ENCODE results near the gene GM2A.
"Not testable (repeated sequence)": the region's sequence is repeated elsewhere in the genome, so short reads cannot be mapped to it uniquely, and the experiment has no call there.

The GM2A gene

DNA sequence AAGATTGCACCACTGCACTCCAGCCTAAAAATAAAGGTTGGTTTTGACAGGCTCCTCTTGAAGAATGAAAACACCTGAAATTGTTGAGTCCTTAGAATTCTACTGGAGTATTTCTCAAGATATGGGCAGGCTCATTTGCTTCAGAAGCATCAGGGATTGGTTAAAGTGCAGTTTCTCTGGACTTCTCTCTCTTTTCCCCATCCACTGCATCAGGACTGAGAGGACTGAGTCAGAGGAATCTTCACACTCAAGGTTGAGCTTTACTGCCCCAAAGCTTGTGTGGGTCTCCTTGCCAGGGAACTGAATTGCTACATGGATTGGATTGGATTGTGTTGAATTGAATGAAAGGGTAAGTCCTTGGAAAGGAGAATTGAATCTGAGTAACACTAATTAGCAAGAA lies 21.6 kb upstream of the GM2A start:
- no peak for TF ChIP-seq CTCF (IDR thresholded peaks at IDR 0.05; ENCODE audit: extremely low read depth, insufficient read depth, missing control alignments)
- DNase-seq (ENCODE audit: low spot score), result no peak
- in situ Hi-C loops (cut with MboI; ENCODE audit: low pct_unique_long_range_greater_than_20kb, low sequenced_read_pairs, unreplicated experiment), result no loop called here

DNA sequence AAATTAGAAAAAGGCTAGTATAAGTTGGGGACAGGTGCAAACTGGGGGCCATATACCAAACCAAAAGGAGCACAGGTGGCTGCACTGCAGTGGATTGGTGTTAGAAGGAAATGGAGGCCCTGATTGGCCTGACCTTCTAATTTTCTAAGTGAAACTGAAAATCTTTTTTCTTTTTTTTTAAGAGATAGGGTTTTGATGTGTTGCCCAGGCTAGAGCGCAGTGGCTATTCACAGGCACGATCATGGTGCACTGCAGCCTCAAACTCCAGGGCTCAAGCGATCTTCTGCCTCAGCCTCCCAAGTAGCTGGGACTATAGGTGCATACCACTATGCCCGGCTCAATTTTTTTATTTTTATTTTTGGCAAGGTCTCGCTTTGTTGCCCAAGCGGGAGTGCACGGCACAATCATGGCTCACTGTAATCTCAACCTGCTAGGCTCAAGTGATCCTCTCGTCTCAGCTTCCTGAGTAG lies 19.3 kb upstream of the GM2A start:
- TF ChIP-seq CTCF (IDR thresholded peaks at IDR 0.05; ENCODE audit: extremely low read depth, insufficient read depth, missing control alignments), result no peak
- in situ Hi-C loops (cut with MboI; ENCODE audit: low pct_unique_long_range_greater_than_20kb, low sequenced_read_pairs, unreplicated experiment), result no loop called here
- DNase-seq (ENCODE audit: low spot score), result peak; percentile 64

DNA sequence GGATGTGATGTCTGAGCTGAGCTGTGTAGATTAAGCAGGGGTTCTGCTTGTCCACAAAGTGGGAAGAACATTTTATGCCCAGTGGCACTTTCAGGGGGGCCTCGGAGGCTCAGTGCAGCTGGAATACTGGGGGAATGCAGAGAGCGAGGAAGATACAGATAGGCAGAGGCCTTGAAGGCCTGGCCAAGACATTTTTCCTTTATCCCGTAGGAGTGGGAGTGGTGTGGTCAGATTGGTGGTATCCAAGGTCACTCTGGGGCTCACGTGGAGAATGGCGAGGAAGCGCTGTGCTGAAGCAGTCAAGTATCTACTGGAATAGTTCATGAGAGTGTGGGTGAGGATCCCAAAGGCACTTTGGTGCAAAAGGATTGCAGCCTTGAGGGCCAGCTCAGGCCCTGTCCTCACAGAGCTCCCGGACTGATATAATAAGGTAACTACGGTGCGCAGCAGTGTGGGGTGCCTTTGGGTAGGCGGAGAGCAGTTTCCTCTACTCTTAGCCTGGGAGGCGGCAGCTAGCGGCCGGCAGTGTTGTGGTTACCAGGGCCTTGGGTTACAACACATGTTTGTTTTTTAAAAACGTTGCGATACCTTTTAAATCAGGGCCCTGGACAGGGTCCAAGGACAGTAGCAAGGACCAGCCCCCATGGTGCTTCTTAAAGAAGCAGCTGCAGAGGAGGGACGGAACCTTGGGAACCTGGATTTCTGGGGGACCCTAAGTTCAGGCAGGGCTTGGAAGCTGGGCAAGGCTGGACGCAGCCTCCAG lies 18.3 kb upstream of the GM2A start:
- no peak for TF ChIP-seq CTCF (IDR thresholded peaks at IDR 0.05; ENCODE audit: extremely low read depth, insufficient read depth, missing control alignments)
- DNase-seq (ENCODE audit: low spot score), result peak; percentile 75
- in situ Hi-C loops (cut with MboI; ENCODE audit: low pct_unique_long_range_greater_than_20kb, low sequenced_read_pairs, unreplicated experiment), result no loop called here

DNA sequence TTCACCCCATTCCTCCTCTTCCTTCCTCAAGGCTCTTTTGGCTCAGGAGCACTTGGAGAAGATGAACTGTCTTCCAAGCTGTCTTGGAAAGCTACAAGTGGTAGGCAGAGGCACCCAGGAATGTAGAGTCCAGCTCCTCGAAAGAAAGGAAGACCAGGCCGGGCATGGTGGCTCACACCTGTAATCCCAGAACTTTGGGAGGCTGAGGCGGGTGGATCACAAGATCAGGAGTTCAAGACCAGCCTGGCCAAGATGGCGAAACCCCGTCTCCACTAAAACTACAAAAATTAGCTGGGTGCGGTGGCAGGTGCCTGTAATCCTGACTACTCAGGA lies 17.8 kb upstream of the GM2A start:
- DNase-seq (ENCODE audit: low spot score); in situ Hi-C loops (cut with MboI; ENCODE audit: low pct_unique_long_range_greater_than_20kb, low sequenced_read_pairs, unreplicated experiment): not testable (repeated sequence)

- in situ Hi-C loops (cut with MboI; ENCODE audit: low pct_unique_long_range_greater_than_20kb, low sequenced_read_pairs, unreplicated experiment), result no loop called here
- DNase-seq (ENCODE audit: low spot score), result no peak
- TF ChIP-seq CTCF (IDR thresholded peaks at IDR 0.05; ENCODE audit: extremely low read depth, insufficient read depth, missing control alignments), result no peak
These were observed 16.1 kb upstream of the GM2A start for GRCh38 chr5:151236888-151237287.

DNA sequence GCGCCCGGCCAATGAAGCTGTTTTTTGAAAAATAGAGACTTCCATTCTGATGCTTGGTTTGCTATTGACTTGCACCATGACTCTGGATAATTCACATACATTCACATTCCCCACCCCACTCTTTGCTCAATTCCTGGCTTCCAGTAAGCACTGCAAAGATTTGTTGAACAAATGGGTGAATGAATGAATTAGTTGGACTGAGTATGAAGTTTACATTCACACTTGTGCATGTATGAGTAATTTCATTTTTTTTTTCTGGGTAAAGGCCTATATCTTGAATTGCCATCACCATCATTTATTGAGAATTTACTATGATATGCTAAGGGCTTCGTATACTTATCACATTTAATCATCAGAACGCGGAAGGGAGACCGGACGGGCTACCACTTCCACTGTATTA lies 15.3 kb upstream of the GM2A start:
- no peak for DNase-seq (ENCODE audit: low spot score)
- no peak for TF ChIP-seq CTCF (IDR thresholded peaks at IDR 0.05; ENCODE audit: extremely low read depth, insufficient read depth, missing control alignments)
- in situ Hi-C loops (cut with MboI; ENCODE audit: low pct_unique_long_range_greater_than_20kb, low sequenced_read_pairs, unreplicated experiment), result no loop called here

- in situ Hi-C loops (cut with MboI; ENCODE audit: low pct_unique_long_range_greater_than_20kb, low sequenced_read_pairs, unreplicated experiment), result no loop called here
- TF ChIP-seq CTCF (IDR thresholded peaks at IDR 0.05; ENCODE audit: extremely low read depth, insufficient read depth, missing control alignments), result no peak
- peak; percentile 60 for DNase-seq (ENCODE audit: low spot score)
These were observed 14.7 kb upstream of the GM2A start for GRCh38 chr5:151238303-151238741.
